HG03521 (cell line): ENCODE data around the gene SPATA22.
"Not testable (repeated sequence)": the region's sequence is repeated elsewhere in the genome, so short reads cannot be mapped to it uniquely, and the experiment has no call there.

Experiments
- ATAC-seq: cut with Tn5 transposase; IDR thresholded peaks from one replicate; pipeline ENCODE4 v1.9.1; 2021; ENCODE audit warnings: mild to moderate bottlenecking, moderate library complexity; ENCODE audit not compliant: unreplicated experiment

SPATA22 gene, protein sequence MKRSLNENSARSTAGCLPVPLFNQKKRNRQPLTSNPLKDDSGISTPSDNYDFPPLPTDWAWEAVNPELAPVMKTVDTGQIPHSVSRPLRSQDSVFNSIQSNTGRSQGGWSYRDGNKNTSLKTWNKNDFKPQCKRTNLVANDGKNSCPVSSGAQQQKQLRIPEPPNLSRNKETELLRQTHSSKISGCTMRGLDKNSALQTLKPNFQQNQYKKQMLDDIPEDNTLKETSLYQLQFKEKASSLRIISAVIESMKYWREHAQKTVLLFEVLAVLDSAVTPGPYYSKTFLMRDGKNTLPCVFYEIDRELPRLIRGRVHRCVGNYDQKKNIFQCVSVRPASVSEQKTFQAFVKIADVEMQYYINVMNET

DNA sequence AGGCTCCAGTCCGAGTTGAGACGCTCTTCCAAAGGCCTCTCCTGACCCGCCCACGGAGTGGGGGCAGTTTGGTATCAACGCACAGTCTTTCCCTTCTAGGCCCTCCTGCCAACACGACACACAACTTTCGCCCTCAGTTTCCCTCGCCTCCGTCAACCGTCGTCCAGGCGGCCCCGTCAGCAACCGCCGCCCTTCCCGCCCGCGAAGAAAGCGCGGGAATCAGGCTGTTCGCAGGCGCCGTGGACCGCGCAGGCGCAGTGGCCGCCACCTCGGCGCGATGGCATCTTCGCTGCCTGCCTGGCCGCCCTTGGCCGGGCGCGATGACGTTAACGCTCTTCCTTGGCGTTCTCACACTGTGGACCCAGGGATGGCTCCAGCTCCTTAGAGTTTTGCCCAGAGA lies at the start of gene SPATA22:
SPATA22 (minus strand) TSS at position 221 of the 400 bp plus-strand sequence. CDS start 2,494 bp downstream, outside the sequence.
- no peak for ATAC-seq

DNA sequence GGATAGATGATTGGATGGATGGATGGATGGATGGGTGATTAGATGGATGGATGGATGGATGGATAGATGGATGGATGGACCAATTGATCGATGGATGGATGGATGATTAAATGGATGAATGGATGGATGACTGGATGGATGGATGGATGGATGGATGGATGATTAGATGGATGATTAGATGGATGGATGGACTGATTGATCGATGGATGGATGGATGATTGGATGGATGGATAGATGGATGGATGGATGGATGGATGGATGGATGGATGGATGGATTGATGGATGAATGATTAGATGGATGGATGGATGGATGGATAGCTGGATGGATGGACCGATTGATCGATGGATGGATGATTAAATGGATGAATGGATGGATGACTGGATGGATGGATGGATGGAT lies 47.9 kb upstream of the SPATA22 start:
- not testable (repeated sequence) for ATAC-seq

DNA sequence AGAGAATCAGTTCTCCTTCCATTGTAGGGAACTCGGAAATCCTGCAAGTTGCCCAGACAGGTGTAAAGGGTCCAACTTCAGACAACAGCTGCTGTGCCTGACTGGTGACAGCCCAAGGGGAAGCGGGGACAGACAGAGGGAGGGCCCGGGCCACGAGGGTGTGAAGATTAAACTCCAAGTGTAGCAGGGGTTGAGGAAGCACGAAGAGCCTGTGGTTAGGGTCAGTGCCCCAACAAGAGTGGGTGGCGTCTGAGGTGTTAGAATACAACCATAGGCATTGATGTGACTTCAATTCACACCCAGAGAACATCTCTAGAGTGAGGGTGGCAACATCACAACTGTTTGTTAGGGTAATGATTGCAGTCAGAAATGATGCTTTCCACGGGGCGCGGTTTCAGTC lies 43.3 kb upstream of the SPATA22 start:
- ATAC-seq = no peak

DNA sequence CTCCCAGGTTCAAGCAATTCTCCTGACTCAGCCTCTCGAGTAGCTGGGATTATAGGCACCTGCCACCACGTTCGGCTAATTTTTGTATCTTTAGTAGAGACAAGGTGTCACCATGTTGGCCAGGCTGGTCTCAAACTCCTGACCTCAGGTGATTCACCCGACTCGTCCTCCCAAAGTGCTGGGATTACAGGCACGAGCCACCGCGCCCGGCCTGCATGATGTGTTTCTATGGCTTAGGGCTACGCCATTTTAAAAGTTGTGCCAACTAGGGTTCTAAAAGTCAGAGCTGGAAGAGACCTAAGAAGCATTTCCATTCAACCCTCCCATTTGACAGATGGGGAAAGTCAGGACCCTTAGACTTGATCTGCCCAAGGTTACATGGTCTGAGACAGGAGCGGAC lies 42.5 kb upstream of the SPATA22 start:
- ATAC-seq = not testable (repeated sequence)

DNA sequence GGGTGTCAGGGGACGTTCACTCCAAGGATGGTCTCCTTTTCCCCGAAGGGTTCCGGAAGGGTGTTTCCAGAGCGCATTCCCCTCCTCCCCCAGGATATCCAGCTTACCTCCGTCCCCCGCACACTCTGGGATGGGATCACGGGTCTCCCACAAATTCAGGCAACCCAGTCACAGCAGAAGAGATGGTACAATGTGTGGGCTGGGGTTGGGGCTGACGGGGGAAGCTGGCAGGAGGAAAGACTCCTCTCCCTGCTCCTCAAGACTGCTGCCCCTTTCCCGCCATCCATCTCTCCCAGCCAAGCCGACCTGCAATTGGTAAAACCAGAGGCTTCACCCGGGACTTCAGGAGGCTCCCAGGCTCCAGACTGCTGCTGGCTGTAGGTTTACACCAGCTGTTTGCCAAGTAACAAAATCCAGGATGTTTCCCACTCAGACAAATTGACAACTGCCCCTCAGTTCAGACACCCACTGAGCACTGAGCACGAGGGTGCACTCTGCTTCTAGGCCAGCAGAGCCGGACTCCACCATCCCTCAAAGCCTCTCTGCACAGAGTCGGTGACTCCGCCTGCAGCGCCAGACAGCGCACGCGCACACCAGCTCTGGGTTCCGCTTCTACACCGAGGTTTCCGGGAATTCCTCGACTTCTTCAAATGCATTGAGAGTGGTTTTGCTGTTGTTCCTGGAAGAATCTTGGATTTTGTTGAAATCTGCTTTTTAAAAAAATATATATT lies 41.9 kb upstream of the SPATA22 start:
- ATAC-seq = no peak

DNA sequence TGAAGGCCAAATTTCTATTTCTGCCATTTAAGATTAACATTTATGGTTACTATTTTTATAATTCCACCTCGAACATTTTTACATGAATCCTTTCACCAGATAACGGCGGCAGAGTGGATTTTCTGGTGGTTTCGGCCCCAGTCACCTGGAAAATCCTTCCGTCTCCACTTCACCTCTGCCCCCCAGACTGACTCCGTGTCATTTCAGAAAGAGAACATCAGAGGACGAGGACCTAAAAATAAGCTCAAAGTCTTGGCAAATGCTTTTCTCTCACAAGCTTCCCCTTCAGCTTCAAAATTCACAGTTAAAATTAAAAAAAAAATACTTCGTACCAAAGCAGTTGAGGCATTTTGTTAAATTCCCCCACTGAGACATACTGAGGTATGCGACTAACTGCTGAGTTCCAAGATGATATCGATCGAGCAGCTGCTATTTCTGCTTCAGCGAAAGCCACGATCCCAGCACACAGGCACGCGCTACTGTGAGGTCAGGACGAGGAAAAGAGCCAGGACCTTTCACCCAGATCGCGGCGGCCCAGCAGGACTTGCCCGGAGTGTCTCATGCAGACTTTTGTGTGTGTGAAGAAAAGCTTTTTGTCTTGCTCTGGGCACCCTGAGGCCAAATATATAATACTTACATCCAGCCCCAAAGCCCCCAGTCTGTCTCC lies 41.0 kb upstream of the SPATA22 start:
- ATAC-seq = no peak

DNA sequence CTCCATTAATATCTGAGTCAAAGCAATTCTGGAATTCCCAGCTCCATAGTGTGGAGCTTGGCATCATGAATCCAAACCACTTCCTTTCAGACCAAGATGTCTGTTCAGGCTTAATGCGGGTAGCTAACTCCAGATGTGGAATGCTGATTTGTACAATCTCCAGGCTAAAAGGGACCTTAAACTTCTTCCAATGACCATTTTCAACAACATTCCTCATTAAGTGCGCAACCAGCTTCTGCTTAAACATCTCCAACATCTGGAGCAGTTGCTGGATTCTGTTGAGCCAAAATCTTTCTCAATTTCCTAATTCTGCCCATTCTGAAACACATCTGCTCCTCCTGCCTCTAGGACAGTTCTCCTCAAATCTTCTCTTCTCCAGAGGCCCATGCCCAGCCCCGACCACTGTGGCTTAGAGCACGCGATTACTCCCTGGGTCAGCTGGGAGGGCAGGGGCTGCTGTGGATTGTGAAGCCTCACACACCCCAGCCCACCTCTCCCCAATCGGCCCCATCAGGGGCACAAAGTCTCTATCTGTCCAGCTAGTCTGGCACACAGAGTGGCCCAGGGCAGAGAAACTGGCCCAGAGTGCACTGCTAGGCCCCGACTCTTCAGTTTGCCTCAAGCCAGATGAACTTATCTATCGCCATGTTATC lies 40.4 kb upstream of the SPATA22 start:
- no peak for ATAC-seq

DNA sequence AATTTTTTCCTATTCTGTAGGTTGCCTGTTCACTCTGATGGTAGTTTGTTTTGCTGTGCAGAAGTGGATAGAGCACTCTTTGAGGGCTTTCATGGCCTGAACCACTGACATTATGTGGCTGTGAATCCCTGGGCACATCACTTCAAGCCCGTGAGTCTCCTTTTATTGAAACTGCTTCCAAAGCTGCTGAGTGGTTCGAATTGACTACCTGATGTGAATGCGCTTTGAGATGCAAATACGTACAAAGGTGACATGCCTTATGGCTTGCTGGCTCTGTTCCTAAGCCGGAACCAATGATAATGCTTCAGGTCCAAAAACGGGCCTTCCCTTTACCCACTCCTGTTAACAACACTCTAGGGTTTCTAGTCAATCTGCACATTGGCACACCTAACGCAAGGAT lies 38.5 kb upstream of the SPATA22 start:
- no peak for ATAC-seq

DNA sequence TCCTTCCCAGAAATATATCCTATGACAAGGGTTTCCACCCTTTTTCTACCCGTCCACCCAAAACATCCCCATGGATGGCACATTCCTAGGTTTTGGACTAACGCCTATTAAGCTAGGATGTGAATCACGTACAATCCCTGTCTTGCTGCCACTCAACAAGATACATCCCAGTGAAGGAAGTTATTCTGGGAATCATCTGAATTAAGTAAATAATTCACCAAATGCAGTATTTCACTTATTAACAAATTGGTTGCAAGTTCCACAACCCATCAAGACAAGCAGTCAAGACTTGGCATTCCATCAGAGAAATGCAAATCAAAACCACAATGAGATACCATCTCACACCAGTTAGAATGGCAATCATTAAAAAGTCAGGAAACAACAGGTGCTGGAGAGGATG lies 36.2 kb upstream of the SPATA22 start:
- ATAC-seq = no peak

DNA sequence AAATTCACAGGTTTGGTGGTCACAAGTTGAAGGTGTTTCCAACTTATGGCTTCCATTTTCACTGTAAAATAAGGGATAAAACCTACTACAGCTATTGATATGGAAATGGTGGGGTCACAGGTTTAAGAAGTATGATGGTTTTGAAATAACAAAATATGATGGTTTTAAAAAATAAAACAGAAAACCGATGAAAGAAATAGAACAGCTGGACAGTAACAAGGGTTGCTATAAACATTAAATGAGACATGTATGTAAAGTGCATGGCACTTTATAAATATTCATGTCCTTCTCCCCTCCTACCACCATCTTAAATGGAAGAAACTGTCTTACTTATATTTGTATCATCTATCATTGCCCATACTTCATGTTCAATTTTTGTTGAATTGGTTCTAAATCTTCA lies 35.5 kb upstream of the SPATA22 start:
- no peak for ATAC-seq

DNA sequence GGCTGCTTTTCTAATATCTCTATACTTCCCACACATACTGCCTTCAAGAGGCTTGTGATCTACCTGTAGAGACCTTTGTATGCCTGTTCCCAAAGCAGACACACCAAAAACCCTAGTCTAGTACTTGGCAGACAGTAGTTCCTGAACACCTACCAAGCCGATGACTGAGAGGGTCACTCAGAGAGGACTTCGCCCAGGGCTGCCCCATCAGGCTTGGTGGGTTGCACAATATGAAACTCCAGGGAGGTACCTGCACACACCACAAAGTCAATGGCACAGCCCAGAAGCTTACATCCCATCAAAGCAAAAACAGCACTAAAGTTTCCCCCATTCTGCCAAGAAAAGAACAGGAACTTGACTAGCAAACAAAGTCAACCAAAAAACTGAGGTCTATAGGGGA lies 34.4 kb upstream of the SPATA22 start:
- ATAC-seq = no peak

DNA sequence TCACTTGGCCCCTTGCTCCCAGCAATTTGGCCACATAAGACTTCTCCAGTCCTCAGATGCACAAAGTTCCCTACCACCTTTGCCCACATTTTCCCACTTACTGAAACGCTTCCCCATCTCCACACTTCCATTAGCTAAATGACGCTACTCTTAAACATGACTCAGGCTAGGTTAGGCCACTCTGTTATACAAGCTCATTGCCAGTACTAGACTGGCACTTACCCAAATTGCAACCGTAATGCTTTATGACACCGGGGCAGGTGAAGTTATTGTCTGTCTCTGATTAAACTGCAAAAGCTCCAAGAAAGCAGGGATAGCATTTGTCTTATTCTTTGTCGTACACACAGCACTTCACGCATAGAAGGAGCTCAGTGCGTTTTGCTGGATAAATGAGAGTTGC lies 33.4 kb upstream of the SPATA22 start:
- ATAC-seq = no peak

DNA sequence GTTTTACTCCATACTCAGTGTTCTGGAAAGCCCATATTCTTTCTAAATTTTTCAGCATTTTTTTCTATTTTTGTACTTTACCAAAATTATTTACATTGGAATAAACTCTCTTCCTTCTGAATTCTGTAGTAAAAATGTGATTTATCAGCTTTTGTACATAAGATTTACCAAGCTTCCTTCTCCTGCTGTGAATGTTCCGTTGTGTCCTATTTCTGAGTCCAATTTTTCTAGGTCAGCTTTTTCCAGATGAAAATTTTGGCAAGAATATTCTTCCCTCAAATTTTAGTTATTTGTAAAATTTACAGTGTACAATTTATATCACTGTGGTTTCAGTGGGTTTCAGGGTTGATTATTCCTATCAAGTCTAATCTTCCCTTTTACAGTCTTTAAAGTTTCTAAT lies 31.7 kb upstream of the SPATA22 start:
- no peak for ATAC-seq

DNA sequence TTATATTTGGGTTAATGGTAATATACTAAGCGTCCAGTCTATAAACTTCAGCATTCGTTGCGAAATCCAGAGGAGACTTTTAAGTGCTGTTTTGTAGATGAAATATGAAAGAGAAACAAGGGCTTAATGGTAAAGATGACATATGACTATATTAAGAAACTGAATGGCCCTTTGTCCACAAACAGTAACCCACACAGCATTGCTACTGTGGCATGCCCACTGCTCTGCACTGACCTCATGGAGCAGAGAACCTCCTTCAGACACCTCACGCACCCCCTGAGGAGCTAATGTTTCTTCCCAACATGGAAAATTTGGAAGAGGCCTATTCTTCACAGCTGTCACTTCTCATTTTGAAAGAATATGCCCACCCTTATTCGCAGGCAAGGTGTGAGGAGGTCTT lies 30.8 kb upstream of the SPATA22 start:
- no peak for ATAC-seq

DNA sequence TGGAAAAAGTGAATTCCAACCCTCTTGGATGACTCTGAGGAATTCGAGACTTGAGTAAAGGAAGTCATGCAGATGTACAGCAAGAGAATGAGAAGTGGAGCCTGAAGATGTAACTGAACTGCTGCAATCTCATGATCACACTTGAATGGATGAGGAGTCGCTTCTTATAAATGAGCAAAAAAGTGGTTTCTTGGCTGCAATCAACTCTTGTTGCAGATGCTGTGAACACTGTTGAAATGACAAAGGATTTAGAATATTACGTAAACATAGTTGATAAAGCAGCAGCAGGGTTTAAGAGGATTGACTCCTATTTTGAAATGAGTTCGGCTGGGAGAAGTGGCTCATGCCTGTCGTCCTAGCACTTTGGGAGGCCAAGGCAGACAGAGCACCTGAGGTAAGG lies 29.7 kb upstream of the SPATA22 start:
- ATAC-seq = no peak

DNA sequence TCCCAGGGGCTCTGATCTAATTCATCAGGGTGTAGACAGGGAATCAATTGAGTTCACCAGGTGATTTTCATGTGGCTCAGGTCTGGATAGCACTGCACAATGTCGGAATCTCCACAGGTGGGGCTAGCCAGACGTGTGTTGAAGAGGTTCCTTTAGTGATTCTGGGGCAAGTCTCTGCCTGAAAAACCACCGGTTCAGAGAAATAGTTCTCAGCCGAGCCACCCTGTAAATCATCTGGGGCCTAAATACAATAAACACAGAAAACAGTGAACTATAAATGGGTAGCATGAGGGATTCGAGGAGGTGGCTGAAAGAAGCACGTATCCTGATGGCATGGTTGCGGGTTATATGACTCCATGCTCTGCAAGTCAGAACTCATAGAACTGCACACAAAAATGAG lies 25.5 kb upstream of the SPATA22 start:
- no peak for ATAC-seq

DNA sequence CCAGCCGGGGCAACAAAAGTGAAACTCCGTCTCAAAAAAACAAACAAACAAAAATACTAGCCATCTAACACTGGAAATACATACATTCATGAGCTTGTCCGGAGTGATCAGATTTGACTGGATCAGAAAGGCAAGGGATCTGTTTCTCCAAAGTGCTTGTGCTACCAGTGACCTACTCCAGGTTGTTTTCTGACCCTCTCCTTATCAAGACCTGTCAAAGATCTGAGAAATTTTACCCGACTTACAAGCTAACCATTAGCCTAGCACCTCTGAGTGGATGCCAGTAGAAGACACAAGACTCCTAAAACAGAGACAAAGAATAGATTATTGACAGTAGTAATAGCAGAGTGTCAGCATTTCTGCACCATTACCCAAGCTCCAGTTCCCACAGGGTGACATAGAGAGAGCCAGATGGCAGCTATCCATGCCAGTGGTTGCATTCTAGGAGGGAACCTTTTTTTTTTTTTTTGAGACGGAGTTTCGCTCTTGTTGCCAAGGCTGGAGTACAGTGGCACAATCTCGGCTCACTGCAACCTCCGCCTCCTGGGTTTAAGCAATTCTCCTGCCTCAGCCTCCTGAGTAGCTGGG lies 14.0 kb upstream of the SPATA22 start:
- no peak for ATAC-seq

DNA sequence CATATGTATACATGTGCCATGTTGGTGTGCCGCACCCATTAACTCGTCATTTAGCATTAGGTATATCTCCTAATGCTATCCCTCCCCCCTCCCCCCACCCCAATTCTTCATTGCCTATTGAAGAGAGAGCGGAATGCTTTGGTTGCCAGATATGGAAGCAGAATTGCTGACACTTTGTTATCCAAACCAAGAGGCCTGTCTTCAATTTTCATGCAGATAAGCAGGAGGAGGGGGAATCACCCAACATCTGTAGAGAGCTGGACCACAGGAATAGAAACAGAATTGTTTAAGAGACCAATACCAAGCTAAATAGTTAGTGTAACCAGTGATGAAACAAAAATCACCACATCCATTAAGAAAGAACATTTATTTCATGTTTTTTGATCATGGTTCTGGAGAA lies 11.2 kb upstream of the SPATA22 start:
- ATAC-seq = no peak

DNA sequence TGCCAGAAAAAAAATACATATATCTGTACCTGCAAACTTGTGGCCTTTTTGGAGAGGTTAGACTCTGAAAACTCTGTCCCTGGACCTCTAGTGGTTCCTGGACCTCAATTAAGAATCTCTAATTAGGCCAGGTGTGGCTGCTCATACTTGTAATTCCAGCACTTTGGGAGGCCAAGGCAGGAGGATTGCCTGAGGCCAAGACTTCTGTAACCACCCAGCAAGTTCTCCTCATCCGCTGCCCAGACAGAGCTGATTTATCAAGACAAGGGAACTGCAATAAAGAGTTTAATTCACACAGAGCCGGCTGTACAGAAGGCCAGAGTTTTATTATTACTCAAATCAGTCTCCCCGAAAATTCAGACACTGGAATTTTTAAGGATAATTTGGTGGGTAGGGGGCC lies 8.4 kb upstream of the SPATA22 start:
- no peak for ATAC-seq

DNA sequence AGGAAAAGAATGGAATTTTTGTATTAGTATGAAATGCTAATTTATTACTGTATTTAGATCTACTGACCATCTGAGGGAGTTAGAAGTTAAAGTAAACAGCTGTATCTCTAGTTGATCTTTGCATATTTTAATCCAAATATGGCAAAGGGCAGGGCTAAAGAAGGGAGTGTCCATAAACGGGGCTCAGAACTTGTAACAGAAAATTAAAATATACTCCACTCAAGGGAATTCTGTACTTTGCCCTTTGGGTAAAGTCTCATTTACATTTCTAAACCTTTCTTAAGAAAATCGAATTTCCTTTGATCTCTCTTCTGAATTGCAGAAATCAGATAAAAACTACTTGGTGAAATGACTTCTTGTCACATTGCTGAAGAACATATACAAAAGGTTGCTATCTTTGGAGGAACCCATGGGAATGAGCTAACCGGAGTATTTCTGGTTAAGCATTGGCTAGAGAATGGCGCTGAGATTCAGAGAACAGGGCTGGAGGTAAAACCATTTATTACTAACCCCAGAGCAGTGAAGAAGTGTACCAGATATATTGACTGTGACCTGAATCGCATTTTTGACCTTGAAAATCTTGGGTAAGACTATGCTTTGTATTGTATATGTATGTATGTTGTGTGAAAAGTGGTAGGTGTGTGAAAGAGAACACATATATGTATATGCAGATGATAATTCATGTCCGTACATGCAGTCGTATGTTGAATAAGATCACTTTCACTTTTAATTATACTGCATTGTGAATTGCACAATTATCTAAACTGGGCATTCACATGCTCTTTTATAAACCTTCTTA lies 4.4 kb upstream of the SPATA22 start, which contains the start of gene ASPA:
ASPA (plus strand) TSS at position 186 of the 799 bp plus-strand sequence; CDS start at position 349, 163 bp downstream.
- ATAC-seq = no peak
